Left lobe of liver (tissue), 2 donors: ENCODE measurements around the gene SHC4. TPM values are rescaled to one million over a fixed set of nuclear protein-coding genes. Genes with fewer than 3 reads are reported as not detected.
A peak's percentile ranks its signal among the peaks of the same experiment; 100 is the strongest.
"Not testable (repeated sequence)": the region's sequence is repeated elsewhere in the genome, so short reads cannot be mapped to it uniquely, and the experiment has no call there.

Source experiments
- ATAC-seq: fragments of 200-7000 bp; cut with Tn5 transposase; one replicate; pipeline ENCODE4 v1.9.1; 2020; ENCODE audit warnings: mild to moderate bottlenecking, moderate library complexity
- DNase-seq: peaks from one replicate; pipeline ENCODE4 v3.0.0-alpha.2; 2020; ENCODE audit warnings: low spot score
- total RNA-seq: library from RNA; stranded (reverse); gene quantifications from one replicate; pipeline ENCODE4 v1.2.1, GENCODE V29; 2021
- donor health status: DM: no; HTN: no; CAD: no; lungs with moderate emphysema.
- donor health status: DM: no; HTN: yes; CAD: no.

Gene SHC4
- total RNA-seq, 1 donor from 2014 or later = 0.15 TPM

DNA sequence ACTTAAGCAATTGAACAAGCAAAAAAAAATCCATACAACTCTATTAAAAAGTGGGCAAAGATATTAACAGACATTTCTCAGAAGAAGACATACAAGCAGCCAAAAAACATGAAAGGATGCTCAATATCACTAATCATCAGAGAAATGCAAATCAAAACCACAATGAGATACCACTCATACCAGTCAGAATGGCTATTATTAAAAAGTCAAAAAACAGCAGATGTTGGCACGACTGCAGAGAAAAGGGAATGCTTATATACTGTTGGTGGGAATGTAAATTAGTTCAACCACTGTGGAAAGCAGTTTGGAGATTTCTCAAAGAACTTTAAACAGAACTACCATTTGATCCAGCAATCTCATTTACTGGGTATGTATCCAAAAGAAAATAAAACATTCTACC is 7.2 kb upstream of the SHC4 start:
- ATAC-seq, DNase-seq: not testable (repeated sequence)

DNA sequence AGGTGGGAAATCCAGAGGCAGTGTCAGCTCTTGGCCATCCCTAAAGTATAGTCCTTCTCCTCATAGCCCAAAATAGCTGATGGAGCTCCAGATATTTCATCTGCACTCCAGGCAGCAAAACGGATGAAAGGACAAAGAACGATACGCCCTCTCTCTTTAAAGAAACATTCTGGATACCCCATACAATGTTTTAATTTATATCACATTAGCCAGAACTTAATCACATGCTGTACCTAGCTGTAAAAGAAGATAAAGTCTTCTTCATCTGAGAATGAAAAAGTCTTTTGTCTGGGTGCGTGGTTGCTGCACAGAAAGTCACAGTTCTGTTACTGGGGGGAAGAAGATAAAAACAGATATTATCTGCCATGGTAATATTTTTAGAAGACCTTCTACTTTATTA is 4.3 kb upstream of the SHC4 start:
- DNase-seq = no peak
- ATAC-seq = no peak

DNA sequence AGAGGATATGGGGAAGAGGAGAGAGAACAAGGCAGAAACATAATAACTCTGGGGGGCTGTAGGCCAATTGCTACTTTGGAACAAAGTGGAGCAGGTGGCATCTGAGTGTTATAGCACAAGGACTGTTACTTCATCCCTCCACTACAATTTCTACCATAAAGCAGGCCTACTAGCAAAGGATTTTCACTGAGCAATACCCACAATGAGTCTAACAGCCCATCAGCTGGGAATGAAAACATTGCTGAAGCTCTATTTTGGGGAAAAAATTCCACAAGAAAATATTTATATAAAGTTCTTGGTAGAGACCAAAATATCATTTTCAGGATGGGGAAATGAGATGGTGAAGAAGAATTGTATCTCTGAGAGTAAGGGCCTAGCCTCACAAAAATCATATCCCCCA is 3.6 kb upstream of the SHC4 start:
- ATAC-seq (no peak), DNase-seq (no peak)

DNA sequence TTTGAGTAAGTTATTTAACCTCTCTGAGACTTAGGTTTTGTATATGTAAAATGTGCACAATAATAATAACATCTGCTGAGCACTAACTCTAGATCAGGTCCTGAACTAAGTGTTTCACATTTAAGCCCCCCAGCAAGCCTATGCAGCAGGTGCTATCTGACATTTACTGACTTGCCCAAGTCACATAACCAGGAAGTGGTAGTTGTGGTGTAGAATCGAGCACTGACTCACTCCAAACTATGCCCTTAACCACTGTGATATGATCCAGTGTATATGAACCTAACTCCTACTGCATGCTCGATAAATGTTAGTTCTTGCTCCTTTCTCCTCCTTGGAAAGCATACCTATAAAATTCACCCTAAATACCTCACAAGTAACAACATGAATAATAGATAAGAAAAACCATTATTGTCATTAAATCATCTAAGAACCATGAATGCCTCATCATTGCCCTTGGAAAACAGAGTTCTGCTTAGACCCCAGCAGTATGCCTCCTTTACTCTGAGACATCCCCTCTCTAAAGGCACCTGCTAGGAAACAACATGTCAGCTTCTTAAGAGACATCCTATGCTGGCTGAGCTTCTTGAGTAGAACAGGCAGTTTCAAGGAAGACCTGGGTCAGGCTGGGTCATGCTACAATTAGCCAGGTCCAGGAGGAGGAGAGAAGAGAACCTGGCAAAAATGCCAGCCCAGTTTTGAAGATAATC is 3.0 kb upstream of the SHC4 start:
- DNase-seq (no peak), ATAC-seq (no peak)

DNA sequence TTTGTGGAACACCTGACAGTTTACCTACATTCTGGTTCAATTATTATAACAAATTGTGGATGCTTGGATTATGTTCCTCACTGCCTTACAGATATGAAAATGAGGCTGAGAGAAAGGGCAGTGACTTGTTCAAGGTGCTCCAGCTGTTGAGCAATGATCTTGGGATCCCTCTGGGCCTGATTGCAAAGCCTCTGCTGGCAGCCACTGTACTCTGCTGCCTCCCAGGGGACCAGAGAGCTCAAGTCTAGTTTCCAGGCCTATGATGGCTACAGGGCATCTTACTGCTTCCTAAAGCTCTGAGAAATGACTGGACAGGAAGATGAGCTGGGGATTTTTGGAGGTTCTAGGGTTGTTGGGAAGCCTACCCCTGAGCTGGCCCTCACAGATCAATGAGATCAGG is 2.3 kb upstream of the SHC4 start:
- DNase-seq = no peak
- ATAC-seq = no peak

DNA sequence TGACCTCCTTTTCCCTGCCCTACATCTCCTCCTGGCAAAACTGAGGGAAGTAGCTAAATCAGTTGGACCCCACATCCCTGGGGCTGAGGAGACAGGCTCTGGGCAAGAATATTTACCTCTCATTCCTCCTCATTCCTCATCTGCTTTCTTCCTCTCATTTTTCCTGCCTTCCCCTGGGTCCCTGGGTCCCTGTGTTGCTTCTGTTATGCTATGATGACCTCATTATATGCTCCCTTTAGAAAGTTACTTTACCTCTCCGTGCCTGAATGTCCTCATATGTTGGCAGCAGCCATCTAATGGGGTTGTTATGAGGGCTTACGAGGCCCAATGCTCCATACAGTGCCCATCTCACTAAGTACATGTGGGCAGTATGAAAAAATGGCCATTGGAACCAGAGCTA is 1.2 kb upstream of the SHC4 start:
- DNase-seq (no peak), ATAC-seq (no peak)

DNA sequence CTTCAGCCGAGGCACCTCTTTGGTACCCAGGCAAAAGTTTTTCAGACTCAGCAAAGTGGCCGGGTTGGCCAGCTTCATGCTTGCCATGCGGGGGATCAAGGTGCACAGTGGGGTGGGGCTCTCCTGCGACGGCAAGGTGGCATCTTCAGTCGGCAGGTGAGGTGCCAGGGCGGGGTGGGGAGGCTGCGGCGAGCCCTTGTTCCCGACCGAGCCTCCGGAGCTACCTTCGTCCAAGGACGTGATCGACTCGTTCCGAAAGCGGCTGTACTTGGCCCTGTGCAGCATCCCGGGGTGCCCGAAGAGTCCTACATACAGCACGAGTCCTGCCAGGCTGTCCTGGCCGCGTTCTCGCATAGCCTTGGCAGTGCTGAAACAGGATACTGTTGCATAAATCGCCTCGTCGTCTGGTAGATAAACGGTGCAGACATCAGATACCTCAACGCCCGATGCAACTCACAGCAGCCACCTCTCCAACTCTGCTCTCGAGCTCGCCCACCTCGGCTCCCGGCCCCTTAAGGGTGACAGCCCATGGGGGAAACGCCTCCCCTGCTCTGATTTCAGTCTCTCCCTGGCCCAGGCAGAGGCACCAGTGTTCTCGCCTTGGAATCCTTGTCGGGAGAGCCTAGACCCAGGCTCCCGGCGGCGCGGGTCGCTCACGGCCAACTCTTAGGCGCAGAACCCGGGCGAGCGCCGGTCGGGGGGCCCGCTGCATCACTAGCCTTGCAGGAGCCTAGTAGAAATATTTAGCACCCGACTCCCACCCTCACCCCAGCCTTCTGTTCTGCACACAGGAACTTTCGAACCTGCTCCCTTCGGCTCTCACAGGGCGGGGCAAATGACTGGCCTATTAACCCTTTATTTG is 826 bp downstream of the SHC4 start:
- DNase-seq (peak; percentile 58), ATAC-seq (peak; percentile 95)

DNA sequence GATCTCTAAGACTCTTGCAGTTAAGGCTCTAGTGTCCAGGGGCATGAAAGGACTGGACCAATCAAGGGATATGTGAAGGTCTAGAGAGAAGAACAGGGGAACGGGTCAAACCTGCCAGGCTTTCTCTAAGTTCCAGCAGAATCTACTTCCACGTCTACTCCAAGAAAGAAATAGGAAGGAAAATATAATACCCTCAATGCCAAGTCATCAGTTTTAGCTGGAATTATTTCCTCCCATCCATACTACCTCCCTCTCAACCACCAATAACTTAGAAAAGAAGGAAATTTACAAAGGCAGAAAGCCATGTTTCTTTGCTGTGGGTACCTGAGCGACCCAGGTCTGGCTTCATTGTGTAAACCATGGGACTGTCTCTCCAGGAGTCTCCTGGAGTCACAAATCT is 7.8 kb downstream of the SHC4 start:
- ATAC-seq = no peak
- no peak for DNase-seq

DNA sequence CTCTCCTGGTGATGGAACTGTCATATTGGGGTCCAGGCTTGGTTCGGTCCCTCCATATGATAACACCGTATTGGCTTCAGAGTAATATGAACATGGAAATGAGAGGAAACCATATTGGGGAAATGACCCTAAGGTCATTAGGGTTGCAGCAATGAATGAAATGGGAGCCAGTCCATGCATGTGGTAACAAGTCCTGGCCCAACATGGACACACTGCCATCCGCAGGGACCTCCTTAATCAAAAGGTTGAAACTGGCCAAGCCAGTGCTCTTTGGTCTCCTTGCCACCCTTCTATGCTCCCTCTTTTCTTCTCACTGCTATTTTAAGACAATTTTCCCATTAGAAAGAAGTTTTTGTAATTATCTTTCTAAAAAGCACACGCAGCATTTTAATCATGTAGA is 8.3 kb downstream of the SHC4 start:
- ATAC-seq (no peak), DNase-seq (no peak)

DNA sequence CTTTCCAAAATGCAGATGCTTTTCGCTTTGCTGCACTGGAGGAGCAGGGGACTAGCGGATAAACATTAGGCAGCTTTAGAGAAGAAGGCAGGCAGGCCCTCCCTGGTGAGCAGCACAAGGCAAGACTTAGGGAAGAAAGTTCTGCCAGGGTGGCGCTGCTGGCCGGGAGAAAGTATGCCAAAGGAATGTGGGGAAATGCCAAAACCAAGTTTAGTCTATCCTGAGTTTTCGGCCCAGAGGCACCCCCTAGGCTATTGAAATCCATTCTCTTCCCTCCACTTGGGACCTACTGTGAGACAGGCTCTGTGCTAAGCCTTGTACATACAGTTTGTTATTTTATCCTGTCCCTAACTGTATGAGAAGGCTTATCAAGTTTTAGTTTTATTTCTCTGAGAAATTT is 9.2 kb downstream of the SHC4 start:
- DNase-seq = no peak
- no peak for ATAC-seq

DNA sequence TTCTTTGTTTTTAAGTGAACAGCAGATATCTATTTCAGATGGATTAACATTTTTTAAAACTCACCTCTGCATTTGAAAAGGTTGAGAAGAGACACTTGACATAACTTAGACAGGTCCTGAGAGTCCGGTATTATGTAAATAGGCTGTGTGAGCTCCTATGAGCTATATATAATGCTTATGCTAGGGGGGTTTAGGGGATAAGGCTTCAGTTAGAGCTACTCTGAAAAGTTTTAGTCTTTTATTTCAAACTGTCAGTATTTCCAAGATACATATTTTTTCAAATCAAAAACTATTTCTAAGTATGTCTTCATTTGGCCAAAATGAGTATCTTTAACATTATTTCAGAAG is 16.9 kb downstream of the SHC4 start:
- ATAC-seq (no peak), DNase-seq (no peak)

DNA sequence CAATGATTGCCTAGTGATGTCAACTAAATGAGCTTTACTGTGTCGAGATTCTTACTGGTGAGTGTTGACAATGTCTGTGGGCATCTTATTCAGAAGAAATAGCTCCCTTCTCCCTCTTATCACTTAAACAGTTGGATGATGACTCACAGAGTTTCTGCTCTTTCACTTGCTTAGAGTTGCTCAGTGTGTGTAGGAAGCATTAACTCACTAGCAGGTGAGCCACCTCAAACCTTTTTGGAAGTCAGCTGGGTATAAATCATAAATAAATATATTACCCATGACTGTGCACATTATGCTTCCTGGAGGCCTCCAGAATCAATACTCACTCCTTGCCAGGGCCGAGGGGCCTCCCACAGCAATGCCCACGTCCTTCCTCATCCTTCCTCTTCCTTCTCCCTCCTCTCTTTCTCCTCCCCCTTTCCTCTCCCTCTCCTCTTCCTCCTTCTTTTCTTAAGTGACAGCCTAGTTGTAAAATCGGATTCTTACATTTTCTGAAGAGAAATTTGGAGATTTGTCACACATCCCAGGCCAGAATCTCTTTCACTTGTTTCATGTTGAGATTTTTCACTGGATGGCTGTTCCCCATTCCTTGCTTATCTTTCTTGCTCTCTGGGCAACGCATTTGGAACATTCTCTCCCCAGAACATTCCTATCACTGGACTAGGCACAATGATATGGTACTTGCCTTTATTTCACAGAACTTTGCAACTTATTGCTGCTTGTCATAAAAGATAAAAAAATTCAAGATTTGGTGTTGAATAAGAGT is 17.5 kb downstream of the SHC4 start:
- ATAC-seq (no peak), DNase-seq (no peak)

DNA sequence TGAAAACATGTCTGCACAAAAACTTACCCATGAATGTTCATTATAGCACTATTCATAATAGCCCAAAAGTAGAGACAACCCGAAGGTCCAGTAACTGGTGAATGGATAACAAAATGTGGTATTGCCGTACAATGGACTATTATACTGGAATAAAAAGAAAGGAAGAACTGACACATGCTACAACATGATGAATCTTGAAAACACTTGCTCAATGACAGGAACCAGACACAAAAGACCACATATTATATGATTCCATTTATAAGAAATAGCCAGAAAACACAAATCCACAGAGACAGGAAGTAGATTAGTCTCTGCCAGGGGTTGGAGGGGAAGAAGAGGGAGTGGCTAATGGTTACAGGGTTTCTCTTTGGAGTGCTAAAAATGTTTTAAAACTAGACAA is 18.3 kb downstream of the SHC4 start:
- DNase-seq (no peak), ATAC-seq (no peak)

DNA sequence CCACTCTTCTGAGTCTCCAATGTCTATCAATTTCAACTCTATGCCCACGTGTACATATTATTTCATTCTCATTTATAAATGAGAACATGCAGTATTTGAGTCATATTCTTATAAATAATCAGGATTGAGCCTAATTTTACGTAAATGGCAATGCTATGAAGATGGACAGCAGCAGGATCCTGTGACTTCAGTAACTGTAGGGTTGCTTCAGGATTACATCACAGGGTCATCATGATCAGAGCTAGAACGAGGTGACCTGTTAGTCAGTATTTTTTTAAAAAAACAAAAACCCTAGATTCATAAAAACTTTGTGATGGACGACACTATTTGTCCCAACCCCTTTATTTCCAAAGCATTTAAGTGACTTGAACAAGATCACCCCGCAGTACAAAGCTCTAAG is 21.8 kb downstream of the SHC4 start:
- DNase-seq (no peak), ATAC-seq (no peak)

DNA sequence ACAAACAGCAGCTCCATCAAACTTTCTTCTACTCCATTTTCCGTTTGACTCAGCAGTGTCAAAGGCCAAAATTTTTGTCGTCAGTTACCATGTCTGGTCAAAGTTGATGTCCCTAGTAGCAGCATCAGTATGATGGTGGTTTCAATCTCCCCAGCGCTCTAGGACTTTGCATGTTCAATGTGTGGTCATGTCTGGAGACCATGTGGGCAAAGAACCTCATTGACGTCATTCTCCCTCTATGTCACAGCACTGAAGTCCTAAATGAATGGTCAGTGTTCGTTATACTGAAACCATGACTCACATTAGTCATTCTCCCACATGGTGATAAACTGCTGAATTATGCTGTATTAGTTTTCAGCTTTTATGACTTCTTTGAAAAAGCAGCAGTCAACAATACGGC is 23.2 kb downstream of the SHC4 start:
- DNase-seq (no peak), ATAC-seq (no peak)

DNA sequence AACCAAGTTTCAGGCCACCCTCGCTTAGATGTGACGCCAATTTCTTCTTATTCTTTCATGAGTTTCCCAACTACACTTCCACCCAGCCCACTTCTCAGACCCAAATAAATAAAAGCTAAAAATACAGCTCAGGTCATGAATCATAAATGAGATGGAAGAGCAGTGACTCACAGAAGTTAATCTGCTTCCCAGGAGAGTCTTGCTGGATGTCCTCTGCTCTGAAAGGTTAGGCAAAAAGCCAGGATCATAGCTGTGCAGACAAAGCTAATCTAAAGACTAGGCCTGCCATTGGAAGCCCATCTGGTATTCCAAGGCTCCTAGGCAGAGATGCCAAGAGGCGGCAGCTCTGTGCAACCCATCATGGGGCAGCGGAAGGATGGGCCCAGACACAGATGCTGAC is 24.1 kb downstream of the SHC4 start:
- no peak for ATAC-seq
- no peak for DNase-seq

DNA sequence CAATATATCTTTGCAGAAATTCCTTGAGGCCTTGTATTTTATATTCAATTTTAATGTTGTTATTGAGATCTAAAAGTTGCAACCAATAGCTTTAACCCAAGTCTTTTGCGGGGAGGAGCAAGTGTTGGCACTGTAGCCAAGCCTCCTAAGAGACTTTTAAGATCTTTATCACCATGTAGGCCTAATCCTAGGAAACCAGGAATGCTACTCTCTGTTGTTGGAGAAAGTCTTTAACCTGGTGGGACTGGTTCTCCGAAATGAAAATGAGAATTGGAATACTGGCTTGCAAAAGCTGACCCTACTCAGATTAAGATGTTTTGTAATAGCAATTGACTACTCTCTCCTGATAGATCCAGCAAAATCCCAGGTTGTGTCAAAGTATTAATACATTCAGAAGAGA is 25.8 kb downstream of the SHC4 start:
- ATAC-seq (no peak), DNase-seq (no peak)

DNA sequence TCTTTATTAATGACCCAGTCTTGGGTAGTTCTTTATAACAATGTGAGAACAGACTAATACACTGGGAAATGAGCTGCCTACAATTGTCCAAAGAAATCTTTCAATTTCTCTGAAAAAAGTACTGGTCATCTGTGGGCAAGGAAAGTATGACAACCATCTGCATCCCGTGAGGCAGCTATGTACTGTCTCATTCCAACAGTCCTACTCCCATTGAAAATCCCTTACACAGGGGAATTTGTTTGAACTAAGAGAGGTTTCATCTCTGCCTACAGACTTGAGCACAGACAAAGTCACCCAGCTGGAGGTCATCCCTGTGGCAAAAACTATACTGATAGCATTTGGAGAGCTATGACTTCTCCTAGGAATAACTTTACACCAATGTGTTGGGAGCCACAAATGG is 27.1 kb downstream of the SHC4 start:
- no peak for ATAC-seq
- DNase-seq = no peak

DNA sequence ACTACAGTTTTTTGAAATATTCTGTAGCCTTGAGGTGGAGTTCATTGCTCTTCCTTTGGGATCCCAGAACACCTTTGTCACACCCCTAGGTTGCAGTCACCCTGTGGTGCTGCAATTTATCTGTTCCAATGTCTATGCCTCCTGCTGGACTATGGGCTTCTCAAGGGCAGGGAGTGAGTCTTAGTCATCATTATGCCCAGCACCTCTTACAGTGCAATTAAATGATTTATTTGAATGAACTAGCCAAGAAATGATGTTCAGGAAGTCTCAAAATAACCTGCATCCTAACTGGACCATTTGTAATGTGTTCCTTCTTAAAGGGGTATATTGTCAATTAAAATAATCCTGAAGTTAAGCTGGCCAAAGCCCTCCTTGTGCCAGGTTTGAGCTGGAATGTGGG is 28.5 kb downstream of the SHC4 start:
- no peak for ATAC-seq
- no peak for DNase-seq

DNA sequence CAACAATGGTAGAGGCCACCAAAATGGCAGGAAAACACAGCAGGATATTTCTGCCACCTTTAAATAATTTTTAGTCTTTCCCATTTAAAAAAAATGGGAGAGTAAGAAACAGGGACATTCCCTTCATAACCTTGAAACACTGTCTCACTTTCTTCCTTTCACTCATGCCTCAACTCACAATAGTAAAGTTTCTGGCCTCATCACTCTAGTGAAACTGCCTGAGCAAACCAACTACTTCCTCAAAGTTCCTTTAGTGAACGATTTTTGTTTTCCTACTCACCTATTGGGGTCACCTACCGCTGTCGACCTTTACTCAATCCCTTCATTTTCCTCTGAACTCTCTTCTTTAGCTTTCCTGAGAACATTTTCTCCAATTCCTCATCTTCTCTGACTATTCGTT is 33.0 kb downstream of the SHC4 start:
- no peak for ATAC-seq
- no peak for DNase-seq

DNA sequence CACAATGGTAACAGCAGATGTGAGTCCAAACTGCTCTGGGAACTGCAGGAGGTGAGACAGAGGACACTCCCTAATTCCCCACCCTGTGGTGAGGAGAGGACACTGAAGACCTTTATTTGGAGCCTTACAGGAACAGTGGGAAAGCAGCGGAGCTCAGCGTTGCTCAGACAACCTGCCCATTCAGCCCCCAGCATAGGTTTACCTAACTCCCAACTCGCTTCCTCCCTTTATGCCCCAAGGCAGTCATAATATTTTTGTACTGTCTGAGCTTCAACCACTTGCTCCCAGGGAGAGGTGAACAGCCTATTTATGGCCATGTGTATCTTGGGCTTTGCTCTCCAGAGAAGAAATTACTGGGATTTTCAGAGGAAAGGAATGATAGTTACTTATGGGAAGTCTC is 34.1 kb downstream of the SHC4 start:
- ATAC-seq (no peak), DNase-seq (no peak)
